Activated CD8-positive, alpha-beta T cell treated with anti-CD3 and anti-CD28 coated beads for 36 hours (primary cell): ENCODE data around the gene IL6ST. TPM values are rescaled to one million over a fixed set of nuclear protein-coding genes. Genes with fewer than 3 reads are reported as not detected.

Source experiments
- ATAC-seq: fragments of 200-7000 bp; cut with Tn5 transposase; one replicate; pipeline ENCODE4 v1.10.0; 2021; ENCODE audit warnings: mild to moderate bottlenecking, moderate library complexity
- CTCF ChIA-PET: fragments of 350-600 bp; sonication (Branson Sonifier 250); formaldehyde crosslinking; loops from one replicate; lab custom pipeline; 2021; ENCODE audit warnings: antibody characterized with exemption; lab: Charles Lee
- POLR2A ChIA-PET: fragments of 350-600 bp; sonication (Branson Sonifier 250); formaldehyde crosslinking; loops from one replicate; lab custom pipeline; 2021; ENCODE audit warnings: antibody characterized with exemption; lab: Charles Lee
- DNase-seq: peaks from one replicate; pipeline ENCODE4 v3.0.0-alpha.2; 2020
- H3K27ac Mint-ChIP-seq: one replicate; pipeline ENCODE4 v1.8.0; 2021; ENCODE audit warnings: mild to moderate bottlenecking, mixed read lengths
- H3K27me3 Mint-ChIP-seq: one replicate; pipeline ENCODE4 v1.8.0; 2021; ENCODE audit warnings: mixed read lengths
- H3K36me3 Mint-ChIP-seq: one replicate; pipeline ENCODE4 v1.8.0; 2021; ENCODE audit warnings: low read depth, mixed read lengths
- H3K4me1 Mint-ChIP-seq: one replicate; pipeline ENCODE4 v1.8.0; 2021; ENCODE audit warnings: low read depth, mixed read lengths
- H3K4me3 Mint-ChIP-seq: one replicate; pipeline ENCODE4 v1.8.0; 2021; ENCODE audit warnings: mild to moderate bottlenecking, moderate library complexity, mixed read lengths
- H3K9me3 Mint-ChIP-seq: one replicate; pipeline ENCODE4 v1.8.0; 2021; ENCODE audit warnings: mixed read lengths
- CTCF ChIP-seq: fragments of 200-600 bp; IDR thresholded peaks from one replicate; pipeline ENCODE4 v1.8.0; 2022; ENCODE audit warnings: antibody characterized with exemption, mild to moderate bottlenecking
- intact Hi-C: fragments of 100-400 bp; cut with micrococcal nuclease; formaldehyde crosslinking; loops from one replicate; pipeline ENCODE4 v1.10.0; 2022
- total RNA-seq, 2 experiments: library from RNA; stranded (reverse); gene quantifications; one replicate each; pipeline ENCODE4 v1.2.3, GENCODE V29; 2021

Gene IL6ST
- total RNA-seq, 2 experiments from 2014 or later = 31.4 to 35.3 TPM

- no peak overlapping the region for H3K27ac Mint-ChIP-seq
- no peak for ATAC-seq
- H3K4me3 Mint-ChIP-seq = no peak overlapping the region
- no peaks in the 10 kb centered on the region for H3K9me3 Mint-ChIP-seq
- CTCF ChIA-PET = interaction anchor here (1.0 to 1.4 kb wide), 2 partner anchors 11 to 23 kb away, joined by 3 to 4 read pairs; no protein-coding TSS in a partner anchor
- H3K4me1 Mint-ChIP-seq = peaks cover 32% of the 10 kb centered on the region
- POLR2A ChIA-PET = no interaction called here
- no peak for DNase-seq
- H3K27me3 Mint-ChIP-seq = peaks cover 12% of the 10 kb centered on the region
- no peak for TF ChIP-seq CTCF
- no peaks in the 10 kb centered on the region for H3K36me3 Mint-ChIP-seq
- intact Hi-C loops = loop anchor here (10.0 kb wide), 1 partner anchor 185 kb away; the partner anchor contains the start of gene SLC38A9
These were observed 94.7 kb downstream of the IL6ST start for GRCh38 chr5:55900068-55900467.

GRCh38 chr5:55899344-55899743 is 95.4 kb downstream of the IL6ST start:
- intact Hi-C loops = no loop called here
- TF ChIP-seq CTCF = no peak
- peaks cover 32% of the 10 kb centered on the region for H3K4me1 Mint-ChIP-seq
- peaks cover 10% of the 10 kb centered on the region for H3K27me3 Mint-ChIP-seq
- no peaks in the 10 kb centered on the region for H3K9me3 Mint-ChIP-seq
- DNase-seq (no peak), ATAC-seq (no peak)
- ChIA-PET CTCF (interaction anchor here (1.0 to 1.4 kb wide), 2 partner anchors 10 to 24 kb away, joined by 3 to 4 read pairs; no protein-coding TSS in a partner anchor), POLR2A (no interaction called here)
- no peak overlapping the region for H3K27ac Mint-ChIP-seq
- H3K4me3 Mint-ChIP-seq = no peak overlapping the region
- no peaks in the 10 kb centered on the region for H3K36me3 Mint-ChIP-seq

GRCh38 chr5:55897905-55898304 is 96.9 kb downstream of the IL6ST start:
- intact Hi-C loops = no loop called here
- ChIA-PET POLR2A (interaction anchor here (1.3 kb wide), 1 partner anchor 10 kb away, joined by 4 read pairs; no protein-coding TSS in a partner anchor), CTCF (interaction anchor here (0.9 to 1.3 kb wide), 2 partner anchors 19 to 39 kb away, joined by 3 to 4 read pairs; no protein-coding TSS in a partner anchor)
- Mint-ChIP-seq H3K27me3 (peaks cover 7% of the 10 kb centered on the region), H3K27ac (no peak overlapping the region), H3K9me3 (no peaks in the 10 kb centered on the region), H3K36me3 (no peaks in the 10 kb centered on the region), H3K4me1 (peaks cover 22% of the 10 kb centered on the region), H3K4me3 (no peak overlapping the region)
- ATAC-seq = no peak
- DNase-seq = peak; percentile 68
- TF ChIP-seq CTCF = no peak

GRCh38 chr5:55897206-55897894 is 97.4 kb downstream of the IL6ST start:
- peaks cover 19% of the 10 kb centered on the region for H3K4me1 Mint-ChIP-seq
- DNase-seq (no peak), ATAC-seq (no peak)
- peaks cover 7% of the 10 kb centered on the region for H3K27me3 Mint-ChIP-seq
- no peak overlapping the region for H3K27ac Mint-ChIP-seq
- ChIA-PET POLR2A (interaction anchor here (1.3 kb wide), 1 partner anchor 10 kb away, joined by 4 read pairs; no protein-coding TSS in a partner anchor), CTCF (interaction anchor here (0.7 to 1.3 kb wide), 3 partner anchors 19 to 351 kb away, joined by 3 to 4 read pairs (median 3); no protein-coding TSS in a partner anchor)
- no peaks in the 10 kb centered on the region for H3K9me3 Mint-ChIP-seq
- TF ChIP-seq CTCF = no peak
- intact Hi-C loops = no loop called here
- no peak overlapping the region for H3K4me3 Mint-ChIP-seq
- H3K36me3 Mint-ChIP-seq = no peaks in the 10 kb centered on the region

GRCh38 chr5:55896663-55897062 is 98.1 kb downstream of the IL6ST start:
- Mint-ChIP-seq H3K27ac (no peak overlapping the region), H3K27me3 (peaks cover 7% of the 10 kb centered on the region), H3K4me3 (no peak overlapping the region), H3K4me1 (peaks cover 19% of the 10 kb centered on the region), H3K36me3 (no peaks in the 10 kb centered on the region), H3K9me3 (no peaks in the 10 kb centered on the region)
- no peak for TF ChIP-seq CTCF
- intact Hi-C loops = no loop called here
- DNase-seq (no peak), ATAC-seq (no peak)
- ChIA-PET POLR2A (no interaction called here), CTCF (interaction anchor here (0.7 kb wide), 1 partner anchor 350 kb away, joined by 3 read pairs; no protein-coding TSS in a partner anchor)
